Dermis blood vessel endothelial cell (primary cell): ENCODE measurements around the gene FBXW8. TPM values are rescaled to one million over a fixed set of nuclear protein-coding genes. Genes with fewer than 3 reads are reported as not detected.

ENCODE experiments used
- DNase-seq: peaks from one replicate; pipeline ENCODE4 v3.0.0; 2010
- total RNA-seq: library from RNA; depleted of rRNA; stranded (reverse); fragments of >200 nt; gene quantifications from 2 replicates; pipeline ENCODE4 v1.2.3, GENCODE V29; 2014

The FBXW8 gene, protein sequence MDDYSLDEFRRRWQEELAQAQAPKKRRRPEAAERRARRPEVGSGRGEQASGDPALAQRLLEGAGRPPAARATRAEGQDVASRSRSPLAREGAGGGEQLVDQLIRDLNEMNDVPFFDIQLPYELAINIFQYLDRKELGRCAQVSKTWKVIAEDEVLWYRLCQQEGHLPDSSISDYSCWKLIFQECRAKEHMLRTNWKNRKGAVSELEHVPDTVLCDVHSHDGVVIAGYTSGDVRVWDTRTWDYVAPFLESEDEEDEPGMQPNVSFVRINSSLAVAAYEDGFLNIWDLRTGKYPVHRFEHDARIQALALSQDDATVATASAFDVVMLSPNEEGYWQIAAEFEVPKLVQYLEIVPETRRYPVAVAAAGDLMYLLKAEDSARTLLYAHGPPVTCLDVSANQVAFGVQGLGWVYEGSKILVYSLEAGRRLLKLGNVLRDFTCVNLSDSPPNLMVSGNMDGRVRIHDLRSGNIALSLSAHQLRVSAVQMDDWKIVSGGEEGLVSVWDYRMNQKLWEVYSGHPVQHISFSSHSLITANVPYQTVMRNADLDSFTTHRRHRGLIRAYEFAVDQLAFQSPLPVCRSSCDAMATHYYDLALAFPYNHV
- total RNA-seq, result 15.5 and 16.0 TPM in 2 replicates

DNA sequence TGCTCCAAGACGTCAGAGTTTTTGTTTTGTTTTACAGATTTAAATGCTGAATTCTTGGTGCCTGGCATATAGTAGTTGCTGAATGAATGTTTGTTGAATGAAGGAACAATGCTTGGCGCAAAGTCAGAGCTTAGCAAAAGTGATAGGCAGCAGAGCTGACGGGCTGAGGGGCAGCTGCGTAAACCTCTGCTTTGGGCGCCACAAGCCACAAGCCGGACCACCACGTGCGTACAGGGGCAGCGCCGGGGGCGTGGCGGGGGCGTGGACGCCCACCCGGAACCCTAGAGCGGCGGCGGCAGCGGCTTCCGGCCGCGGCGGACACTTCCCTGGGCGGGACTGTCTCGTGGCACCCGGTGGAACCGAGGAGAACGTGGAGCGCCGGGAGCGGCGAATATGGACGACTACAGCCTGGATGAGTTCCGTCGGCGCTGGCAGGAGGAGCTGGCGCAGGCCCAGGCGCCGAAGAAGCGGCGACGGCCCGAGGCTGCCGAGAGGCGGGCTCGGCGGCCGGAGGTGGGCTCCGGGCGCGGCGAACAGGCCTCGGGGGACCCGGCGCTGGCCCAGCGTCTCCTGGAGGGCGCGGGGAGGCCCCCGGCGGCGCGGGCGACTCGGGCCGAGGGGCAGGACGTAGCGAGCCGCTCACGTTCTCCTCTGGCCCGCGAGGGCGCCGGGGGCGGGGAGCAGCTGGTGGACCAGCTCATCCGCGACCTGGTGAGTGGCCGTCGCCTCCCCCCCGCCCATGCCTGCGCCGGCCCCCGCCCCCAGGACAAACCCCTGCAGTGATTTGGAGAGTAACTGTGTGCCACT, at the start of gene FBXW8:
Gene FBXW8 (plus strand): TSS at position 306 of the 807 bp plus-strand sequence. CDS start 88 bp downstream, at position 394.
- peak; percentile 79 for DNase-seq

DNA sequence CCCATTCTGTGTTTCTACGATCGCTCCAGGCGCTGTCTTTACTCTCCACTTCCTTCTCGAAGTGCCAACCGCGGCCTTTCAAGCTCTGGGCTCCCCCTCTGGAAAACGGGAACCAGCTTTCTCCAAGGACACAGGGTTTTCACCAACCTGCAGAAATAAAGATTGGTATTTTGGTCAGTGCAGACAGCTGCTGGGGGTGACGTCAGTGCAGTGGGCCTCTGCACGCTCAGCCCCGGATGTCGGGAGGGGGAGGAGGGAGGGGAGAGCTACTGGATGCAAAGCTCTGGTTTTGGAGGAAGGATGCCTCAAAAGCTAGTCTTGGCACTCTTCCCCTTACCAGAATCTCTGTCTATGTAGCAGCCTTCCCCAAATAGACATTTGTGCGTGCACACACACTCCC, 49.4 kb upstream of the FBXW8 start:
- DNase-seq, result no peak

DNA sequence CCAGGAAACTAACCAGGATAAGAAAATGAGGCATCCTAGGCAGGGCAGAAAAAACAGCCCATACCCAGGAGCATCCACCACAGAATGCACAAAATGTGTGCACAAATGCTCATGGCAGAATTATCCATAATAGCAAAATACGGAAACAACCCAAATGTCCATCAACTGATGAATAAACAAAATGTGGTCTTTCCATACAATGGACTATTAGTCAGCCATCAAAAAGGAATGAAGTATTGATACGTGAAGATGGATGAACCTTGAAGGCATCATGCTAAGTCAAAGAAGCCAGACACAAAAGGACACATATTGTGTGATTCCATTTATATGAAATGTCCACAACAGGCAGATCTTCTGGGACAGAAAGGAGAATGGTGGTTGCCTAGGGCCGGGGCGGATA, 48.6 kb upstream of the FBXW8 start:
- DNase-seq, result no peak

DNA sequence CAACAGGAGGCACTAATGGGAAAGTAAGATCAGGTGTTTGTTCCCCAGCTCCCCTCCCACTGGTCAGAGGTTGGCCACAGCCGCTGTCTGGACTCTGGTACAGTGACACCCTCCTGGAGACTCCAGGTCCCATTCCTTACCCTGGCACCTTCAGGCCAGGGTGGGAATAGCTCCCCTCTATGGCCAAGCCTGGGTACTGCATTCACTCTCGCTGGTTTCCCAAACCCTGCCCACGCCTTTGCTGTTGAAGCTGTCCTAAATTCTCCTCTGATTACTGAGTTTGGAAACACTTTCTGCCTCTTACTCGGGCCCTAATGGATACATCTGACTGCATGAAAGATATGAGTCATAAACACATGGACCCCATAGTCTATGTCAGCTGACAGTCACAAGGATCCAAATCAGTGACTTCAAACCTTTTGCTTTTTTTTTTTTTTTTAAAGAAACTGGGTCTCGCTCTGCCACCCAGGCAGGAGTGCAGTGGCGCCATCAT, 47.4 kb upstream of the FBXW8 start:
- DNase-seq, result peak; percentile 30

- no peak for DNase-seq
Measured at GRCh38 chr12:116864371-116865160, 46.2 kb upstream of the FBXW8 start.

DNA sequence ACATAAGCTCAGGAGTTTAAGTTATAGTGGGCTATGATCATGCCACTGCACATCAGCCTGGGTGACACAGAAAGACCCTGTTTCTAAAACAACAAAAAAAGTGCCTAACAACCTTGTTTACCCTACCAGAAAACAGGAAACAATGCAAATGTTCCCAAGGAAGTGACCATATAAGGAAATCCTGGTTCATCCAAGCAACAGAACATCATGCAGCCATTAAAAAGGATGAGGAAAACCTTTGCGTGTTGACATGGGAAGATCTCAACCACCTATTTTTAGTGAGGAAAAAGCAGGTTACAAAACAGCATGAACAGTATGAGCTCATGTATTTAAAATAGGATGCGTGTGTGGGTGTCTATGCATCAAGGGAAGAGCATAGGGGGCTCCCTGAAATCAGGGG, 43.2 kb upstream of the FBXW8 start:
- DNase-seq, result no peak

GRCh38 chr12:116870306-116870705, 40.4 kb upstream of the FBXW8 start:
- no peak for DNase-seq

GRCh38 chr12:116874324-116874995, 36.3 kb upstream of the FBXW8 start:
- no peak for DNase-seq

DNA sequence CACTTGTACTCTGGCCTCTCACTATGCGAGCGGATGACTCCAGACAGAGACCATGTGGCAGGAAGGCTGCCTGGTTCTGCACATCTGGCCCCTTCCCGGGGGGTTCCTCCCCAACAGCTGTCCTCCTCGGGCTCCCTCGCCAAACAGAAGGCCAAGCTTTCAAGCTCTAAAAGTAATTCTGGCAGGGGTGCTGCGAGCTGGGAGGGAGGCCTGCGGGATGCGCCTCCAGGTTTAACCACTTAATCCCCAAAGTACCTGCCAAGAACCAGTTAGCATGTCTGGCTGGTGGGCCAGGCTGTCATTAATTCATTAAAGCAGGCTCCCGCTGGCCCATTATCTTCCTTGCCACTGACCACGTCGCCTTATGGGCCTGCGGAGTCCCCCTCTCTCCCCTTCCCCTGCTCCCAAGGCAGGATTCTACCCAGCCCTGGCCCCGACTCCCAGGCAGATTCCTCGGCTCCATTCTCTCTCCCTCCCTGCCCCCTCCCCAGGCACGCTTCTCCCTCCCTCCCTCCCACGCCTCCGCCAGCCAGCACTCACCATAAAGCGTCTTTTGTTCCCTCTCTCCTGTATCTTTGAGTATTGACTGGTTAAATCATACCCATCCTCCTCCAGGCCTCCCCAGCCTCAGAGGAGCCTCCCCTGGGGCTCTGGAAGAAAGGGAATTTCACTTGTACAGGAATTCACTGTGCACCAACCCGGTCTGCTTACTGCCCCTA, 34.4 kb upstream of the FBXW8 start:
- no peak for DNase-seq

- DNase-seq, result no peak
Measured at GRCh38 chr12:116878567-116879508, 31.9 kb upstream of the FBXW8 start.

- DNase-seq, result no peak
Measured at GRCh38 chr12:116879509-116880212, 31.1 kb upstream of the FBXW8 start.

- DNase-seq, result peak; percentile 17
Measured at GRCh38 chr12:116880213-116880816, 30.4 kb upstream of the FBXW8 start.

DNA sequence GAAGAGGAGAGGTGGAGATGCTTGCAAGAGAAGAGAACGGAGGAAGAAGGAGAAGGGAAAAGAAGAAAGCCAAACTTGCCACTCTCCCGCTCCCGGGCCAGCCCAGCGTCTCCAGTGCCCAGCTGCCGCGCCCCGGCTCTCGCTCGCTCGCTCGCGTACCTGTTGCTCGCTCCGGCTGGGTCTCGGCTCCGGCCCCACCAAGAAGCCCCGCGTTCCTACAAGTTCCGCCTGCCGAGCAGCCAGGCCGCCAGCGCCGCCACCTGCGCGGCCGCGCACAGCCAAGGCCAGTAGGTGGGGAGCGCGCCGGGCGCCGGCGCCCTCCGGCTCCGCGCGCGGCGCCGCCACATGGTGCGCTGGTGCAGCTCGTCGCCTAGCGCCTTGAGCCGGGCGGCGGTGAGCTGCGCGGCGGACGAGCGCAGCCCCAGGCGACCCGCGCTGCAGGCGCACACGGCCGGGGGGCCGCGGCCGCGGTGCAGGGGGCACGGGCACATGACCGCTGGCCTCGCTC, 29.9 kb upstream of the FBXW8 start:
- DNase-seq, result peak; percentile 74

DNA sequence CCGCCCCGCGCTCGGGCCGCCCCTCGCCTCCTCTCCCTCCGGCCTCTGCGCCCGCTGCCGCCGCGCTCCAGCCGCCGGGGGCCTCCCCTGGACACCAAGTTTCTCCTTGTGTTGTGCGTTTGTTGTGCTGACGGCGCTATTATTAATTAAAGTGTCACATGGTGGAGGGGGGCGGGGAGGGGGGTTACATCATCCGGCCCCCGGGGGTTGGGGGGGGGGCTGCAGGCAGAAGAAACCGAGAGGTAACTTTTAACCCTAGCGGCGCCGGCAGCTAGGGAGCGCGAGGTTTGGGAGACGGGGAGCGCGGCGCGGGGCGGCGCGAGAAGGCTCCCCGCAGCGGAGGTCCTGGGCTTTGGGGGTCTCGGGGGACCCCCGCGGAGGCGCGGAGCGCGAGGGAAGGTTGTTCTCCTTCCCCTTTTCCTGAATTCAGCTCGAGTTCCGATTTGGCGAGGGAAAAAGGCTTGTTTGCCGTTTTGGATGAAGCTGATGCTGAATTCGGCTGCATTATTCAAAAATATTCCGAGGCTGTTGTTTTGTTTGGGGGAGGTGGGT, 29.3 kb upstream of the FBXW8 start, which contains the start of gene HRK:
Gene HRK (minus strand): TSS at position 117 of the 552 bp plus-strand sequence. CDS start 134 bp downstream, outside the sequence.
- DNase-seq, result no peak

GRCh38 chr12:116881877-116882507, 28.8 kb upstream of the FBXW8 start:
- DNase-seq, result no peak

- peak; percentile 67 for DNase-seq
Measured at GRCh38 chr12:116882742-116883141, 28.0 kb upstream of the FBXW8 start.

- no peak for DNase-seq
Measured at GRCh38 chr12:116884871-116885270, 25.9 kb upstream of the FBXW8 start.

DNA sequence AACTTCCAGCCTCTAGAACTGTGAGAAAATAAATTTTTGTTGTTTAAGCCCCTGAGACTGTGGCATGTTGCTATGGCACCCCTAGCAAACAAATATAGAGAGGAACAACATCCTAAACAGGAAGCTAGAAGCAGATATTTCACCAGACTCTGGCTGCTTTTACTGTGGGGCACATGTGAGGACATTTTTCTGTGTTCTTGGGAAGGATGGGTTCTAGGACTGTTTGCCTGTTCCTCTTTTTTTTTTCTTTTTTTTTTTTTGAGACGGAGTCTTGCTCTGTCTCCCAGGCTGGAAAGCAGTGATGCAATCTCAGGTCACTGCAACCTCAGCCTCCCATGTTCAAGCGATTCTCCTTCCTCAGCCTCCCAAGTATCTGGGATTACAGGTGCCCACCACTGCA, 25.3 kb upstream of the FBXW8 start:
- no peak for DNase-seq
